Duodenal mucosa (tissue), 2 donors: Measurements from ENCODE around the gene TNIK.

Source experiments
- H3K27ac ChIP-seq: one replicate; pipeline ENCODE4 v1.7.0; 2013; ENCODE audit warnings: low read depth, low read length
- H3K27me3 ChIP-seq, 2 donors: one replicate each; pipeline ENCODE4 v1.7.0; 2013; ENCODE audit warnings: low read length in 2 of 2, control low read depth in 1 of 2; ENCODE audit not compliant: insufficient read depth in 2 of 2, control insufficient read depth in 1 of 2
- H3K36me3 ChIP-seq, 2 donors: one replicate each; pipeline ENCODE4 v1.7.0; 2013; ENCODE audit warnings: low read length in 2 of 2, control low read depth in 1 of 2; ENCODE audit not compliant: insufficient read depth in 2 of 2, control insufficient read depth in 1 of 2
- H3K4me1 ChIP-seq, 2 donors: one replicate each; pipeline ENCODE4 v1.7.0; 2013; ENCODE audit warnings: low read length in 2 of 2, control low read depth in 1 of 2; ENCODE audit not compliant: insufficient read depth in 2 of 2, control insufficient read depth in 1 of 2
- H3K4me3 ChIP-seq, 2 donors: one replicate each; pipeline ENCODE4 v1.7.0; 2013; ENCODE audit warnings: low read length in 2 of 2, low read depth in 1 of 2
- H3K9ac ChIP-seq, 2 donors: one replicate each; pipeline ENCODE4 v1.7.0; 2013; ENCODE audit warnings: low read length in 2 of 2, low read depth in 1 of 2
- H3K9me3 ChIP-seq, 2 donors: one replicate each; pipeline ENCODE4 v1.7.0; 2013; ENCODE audit warnings: low read length in 2 of 2, control low read depth in 1 of 2; ENCODE audit not compliant: control insufficient read depth in 1 of 2

The TNIK gene

DNA sequence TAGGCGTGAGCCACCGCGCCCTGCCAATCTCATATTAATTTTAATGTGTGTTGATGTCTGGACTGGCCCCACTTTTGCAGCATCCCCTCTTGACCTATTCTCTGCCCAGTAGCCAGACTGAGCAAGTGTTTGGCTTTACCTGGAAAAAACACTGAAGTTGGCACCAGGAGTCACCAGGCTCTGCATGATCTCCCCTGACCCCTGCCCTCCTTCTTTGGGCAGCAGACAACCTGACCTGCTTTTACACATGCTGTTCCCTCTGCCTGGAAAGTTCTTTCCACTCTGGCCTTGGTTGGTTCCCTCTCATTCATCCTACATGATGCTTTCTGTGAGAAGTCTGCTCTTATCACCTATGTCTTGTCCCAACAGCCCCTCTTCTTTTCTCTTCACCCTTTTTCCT lies 365.8 kb downstream of the TNIK start:
- Histone ChIP-seq H3K27me3 (no peaks in the 10 kb centered on the region), H3K4me3 (no peak overlapping the region), H3K27ac (no peak overlapping the region), H3K9ac (no peak overlapping the region), H3K4me1 (peaks cover 0 to 4% of the 10 kb centered on the region in 2 donors), H3K36me3 (peaks cover 4 to 11% of the 10 kb centered on the region in 2 donors), H3K9me3 (no peaks in the 10 kb centered on the region)

- Histone ChIP-seq H3K4me3 (no peak overlapping the region), H3K9me3 (no peaks in the 10 kb centered on the region), H3K4me1 (peaks cover 0 to 4% of the 10 kb centered on the region in 2 donors), H3K27me3 (no peaks in the 10 kb centered on the region), H3K36me3 (peaks cover 2 to 11% of the 10 kb centered on the region in 2 donors), H3K9ac (no peak overlapping the region), H3K27ac (no peak overlapping the region)
Measured at GRCh38 chr3:171093462-171093861, 366.7 kb downstream of the TNIK start.

DNA sequence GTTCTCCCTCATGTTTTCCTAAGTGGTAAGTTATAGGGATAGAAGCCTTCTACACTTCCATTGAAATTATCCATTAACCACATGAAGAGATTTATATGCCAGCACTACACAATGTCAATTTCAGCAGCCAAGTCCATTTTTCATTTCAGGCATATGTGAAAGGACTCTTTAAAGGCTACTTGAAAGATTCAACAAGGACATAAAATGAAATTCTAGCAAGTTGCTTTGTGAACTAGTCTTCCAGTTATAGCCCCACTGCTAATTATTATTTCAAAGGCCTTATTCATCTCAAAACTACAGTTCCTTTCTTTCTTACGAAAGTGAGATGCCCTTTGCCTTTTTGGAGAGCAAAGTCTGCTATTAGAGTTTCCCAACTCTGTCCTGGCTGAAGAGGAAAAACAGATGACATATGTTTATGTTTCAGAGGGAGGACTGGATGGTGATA lies 367.7 kb downstream of the TNIK start:
- H3K9me3 ChIP-seq: no peaks in the 10 kb centered on the region
- H3K9ac ChIP-seq: no peak overlapping the region
- no peak overlapping the region for H3K27ac ChIP-seq
- H3K4me3 ChIP-seq: no peak overlapping the region
- H3K36me3 ChIP-seq: peaks cover 2 to 11% of the 10 kb centered on the region in 2 donors
- peaks cover 0 to 4% of the 10 kb centered on the region in 2 donors for H3K4me1 ChIP-seq
- no peaks in the 10 kb centered on the region for H3K27me3 ChIP-seq

DNA sequence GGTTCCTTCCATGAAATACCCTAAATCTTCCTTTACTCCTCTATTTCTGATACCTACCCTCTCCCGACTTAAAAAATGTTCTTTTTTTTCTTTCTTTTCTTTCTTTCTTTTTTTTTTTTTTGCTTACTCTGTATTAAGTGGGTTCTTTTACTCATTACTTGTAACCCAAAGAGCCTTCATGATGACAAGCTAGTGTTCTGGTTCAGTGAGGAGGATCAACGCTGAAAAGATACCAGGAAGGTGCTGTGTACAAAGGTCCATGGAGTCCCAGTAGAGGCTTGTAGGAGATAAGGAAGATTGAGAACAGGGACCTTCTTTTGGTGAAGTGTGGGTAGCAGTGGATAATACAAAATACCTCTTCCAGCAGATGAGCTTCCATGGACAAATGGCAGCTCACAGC lies 369.9 kb downstream of the TNIK start:
- Histone ChIP-seq H3K27me3 (no peaks in the 10 kb centered on the region), H3K27ac (no peak overlapping the region), H3K9me3 (no peaks in the 10 kb centered on the region), H3K36me3 (peaks cover 12 to 13% of the 10 kb centered on the region in 2 donors), H3K4me3 (no peak overlapping the region), H3K9ac (no peak overlapping the region), H3K4me1 (peaks cover 0 to 4% of the 10 kb centered on the region in 2 donors)

- peaks cover 10 to 21% of the 10 kb centered on the region in 2 donors for H3K36me3 ChIP-seq
- no peak overlapping the region for H3K9ac ChIP-seq
- H3K9me3 ChIP-seq: no peaks in the 10 kb centered on the region
- H3K4me1 ChIP-seq: peaks cover 0 to 4% of the 10 kb centered on the region in 2 donors
- H3K27me3 ChIP-seq: no peaks in the 10 kb centered on the region
- H3K27ac ChIP-seq: no peak overlapping the region
- no peak overlapping the region for H3K4me3 ChIP-seq
Measured at GRCh38 chr3:171088964-171089754, 371.0 kb downstream of the TNIK start.

DNA sequence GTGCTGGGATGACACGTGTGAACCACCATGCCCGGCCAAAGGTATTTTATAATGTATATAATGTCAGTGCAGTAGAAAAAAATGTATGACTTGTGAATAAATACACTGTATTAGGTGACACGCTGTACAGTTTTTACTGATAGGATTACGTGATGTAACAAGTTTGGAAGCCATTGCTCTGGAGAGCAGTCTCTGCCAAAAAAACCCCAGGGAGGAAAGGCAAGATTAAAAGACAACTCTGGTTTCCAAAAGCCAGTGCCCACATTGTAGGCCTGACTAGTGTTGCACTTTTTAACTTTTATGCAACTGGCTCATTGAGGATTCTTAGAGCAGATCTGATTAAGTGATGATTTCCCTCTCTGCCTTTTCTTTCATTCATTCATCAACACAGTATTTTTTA lies 371.7 kb downstream of the TNIK start:
- H3K27ac ChIP-seq: no peak overlapping the region
- H3K9ac ChIP-seq: no peak overlapping the region
- H3K36me3 ChIP-seq: peaks cover 10 to 27% of the 10 kb centered on the region in 2 donors
- H3K9me3 ChIP-seq: no peaks in the 10 kb centered on the region
- no peaks in the 10 kb centered on the region for H3K27me3 ChIP-seq
- peaks cover 0 to 4% of the 10 kb centered on the region in 2 donors for H3K4me1 ChIP-seq
- no peak overlapping the region for H3K4me3 ChIP-seq

- no peak overlapping the region for H3K4me3 ChIP-seq
- H3K4me1 ChIP-seq: peaks cover 0 to 4% of the 10 kb centered on the region in 2 donors
- H3K27ac ChIP-seq: no peak overlapping the region
- no peaks in the 10 kb centered on the region for H3K9me3 ChIP-seq
- H3K36me3 ChIP-seq: peaks cover 18 to 41% of the 10 kb centered on the region in 2 donors
- H3K27me3 ChIP-seq: no peaks in the 10 kb centered on the region
- no peak overlapping the region for H3K9ac ChIP-seq
Measured at GRCh38 chr3:171086914-171087313, 373.3 kb downstream of the TNIK start.

GRCh38 chr3:171077261-171077660 lies 382.9 kb downstream of the TNIK start:
- Histone ChIP-seq H3K4me1 (no peaks in the 10 kb centered on the region), H3K9me3 (no peaks in the 10 kb centered on the region), H3K27me3 (no peaks in the 10 kb centered on the region), H3K4me3 (no peak overlapping the region), H3K27ac (no peak overlapping the region), H3K9ac (no peak overlapping the region), H3K36me3 (peaks cover 14 to 38% of the 10 kb centered on the region in 2 donors)

- no peaks in the 10 kb centered on the region for H3K27me3 ChIP-seq
- no peak overlapping the region for H3K27ac ChIP-seq
- H3K9me3 ChIP-seq: no peaks in the 10 kb centered on the region
- H3K36me3 ChIP-seq: peaks cover 10 to 24% of the 10 kb centered on the region in 2 donors
- H3K4me1 ChIP-seq: no peaks in the 10 kb centered on the region
- H3K4me3 ChIP-seq: no peak overlapping the region
- no peak overlapping the region for H3K9ac ChIP-seq
Measured at GRCh38 chr3:171072432-171072831, 387.8 kb downstream of the TNIK start.

GRCh38 chr3:171068658-171069057 lies 391.5 kb downstream of the TNIK start:
- H3K27me3 ChIP-seq: no peaks in the 10 kb centered on the region
- no peak overlapping the region for H3K4me3 ChIP-seq
- no peaks in the 10 kb centered on the region for H3K9me3 ChIP-seq
- H3K9ac ChIP-seq: no peak overlapping the region
- H3K27ac ChIP-seq: no peak overlapping the region
- H3K36me3 ChIP-seq: peaks cover 21 to 28% of the 10 kb centered on the region in 2 donors
- no peaks in the 10 kb centered on the region for H3K4me1 ChIP-seq
